ENCODE results near the gene G3BP2. TPM values are rescaled to one million over a fixed set of nuclear protein-coding genes. Genes with fewer than 3 reads are reported as not detected.

The G3BP2 gene
- total RNA-seq, 6 experiments from 2014 or later = 157 to 169 (median 168) TPM

GRCh38 chr4:75705198-75705977, 32.2 kb upstream of the G3BP2 start:
- 0 out of 2 replicates have a peak, but pooled peaks cover 6% of the 10 kb centered on the region for H3K36me3 Mint-ChIP-seq (ENCODE audit: low read depth)
- no peak for TF ChIP-seq CTCF (IDR thresholded peaks at IDR 0.05)
- H3K27me3 Mint-ChIP-seq (ENCODE audit: insufficient read depth) = no peaks in the 10 kb centered on the region
- no peak for DNase-seq
- H3K4me3 Mint-ChIP-seq = no peak overlapping the region
- H3K27ac Mint-ChIP-seq = no peak overlapping the region
- peaks cover 11% of the 10 kb centered on the region for H3K4me1 Mint-ChIP-seq (ENCODE audit: low read depth)
- no peaks in the 10 kb centered on the region for H3K9me3 Mint-ChIP-seq

- H3K27me3 Mint-ChIP-seq (ENCODE audit: insufficient read depth) = no peaks in the 10 kb centered on the region
- peaks cover 11% of the 10 kb centered on the region for H3K4me1 Mint-ChIP-seq (ENCODE audit: low read depth)
- H3K4me3 Mint-ChIP-seq = no peak overlapping the region
- H3K27ac Mint-ChIP-seq = no peak overlapping the region
- DNase-seq = no peak
- H3K9me3 Mint-ChIP-seq = no peaks in the 10 kb centered on the region
- no peak for TF ChIP-seq CTCF (IDR thresholded peaks at IDR 0.05)
- H3K36me3 Mint-ChIP-seq (ENCODE audit: low read depth) = 0 out of 2 replicates have a peak, but pooled peaks cover 6% of the 10 kb centered on the region
Observed at GRCh38 chr4:75702919-75703411, 29.8 kb upstream of the G3BP2 start.

- Mint-ChIP-seq H3K27me3 (ENCODE audit: insufficient read depth) (peaks cover 2% of the 10 kb centered on the region; the same call in 1 of the 2 replicates), H3K9me3 (no peaks in the 10 kb centered on the region), H3K27ac (no peak overlapping the region), H3K36me3 (ENCODE audit: low read depth) (no peaks in the 10 kb centered on the region), H3K4me3 (no peak overlapping the region), H3K4me1 (ENCODE audit: low read depth) (peaks cover 11% of the 10 kb centered on the region)
- DNase-seq = no peak
- TF ChIP-seq CTCF (IDR thresholded peaks at IDR 0.05) = no peak
Observed at GRCh38 chr4:75699299-75699698, 26.1 kb upstream of the G3BP2 start.

- no peak for TF ChIP-seq CTCF (IDR thresholded peaks at IDR 0.05)
- no peak overlapping the region for H3K4me3 Mint-ChIP-seq
- no peaks in the 10 kb centered on the region for H3K9me3 Mint-ChIP-seq
- H3K4me1 Mint-ChIP-seq (ENCODE audit: low read depth) = peaks cover 11% of the 10 kb centered on the region
- peaks cover 2% of the 10 kb centered on the region; the same call in 1 of the 2 replicates for H3K27me3 Mint-ChIP-seq (ENCODE audit: insufficient read depth)
- no peak overlapping the region for H3K27ac Mint-ChIP-seq
- H3K36me3 Mint-ChIP-seq (ENCODE audit: low read depth) = peaks cover 3% of the 10 kb centered on the region
- no peak for DNase-seq
Observed at GRCh38 chr4:75698963-75699228, 25.7 kb upstream of the G3BP2 start.

- Mint-ChIP-seq H3K27me3 (ENCODE audit: insufficient read depth) (peaks cover 2% of the 10 kb centered on the region; the same call in 1 of the 2 replicates), H3K4me3 (no peak overlapping the region), H3K4me1 (ENCODE audit: low read depth) (peaks cover 9% of the 10 kb centered on the region), H3K36me3 (ENCODE audit: low read depth) (peaks cover 5% of the 10 kb centered on the region), H3K9me3 (no peaks in the 10 kb centered on the region), H3K27ac (no peak overlapping the region)
- no peak for TF ChIP-seq CTCF (IDR thresholded peaks at IDR 0.05)
- DNase-seq = no peak
Observed at GRCh38 chr4:75698162-75698962, 25.2 kb upstream of the G3BP2 start.

Measured in HFFc6 (cell line).